ENCODE results near the gene ARFIP2. TPM values are rescaled to one million over a fixed set of nuclear protein-coding genes. Genes with fewer than 3 reads are reported as not detected.

The ARFIP2 gene
- total and polyA plus RNA-seq, 10 of the 15 experiments (the other 5 are each of a cell fraction or from before 2014, with no cell fraction given), result 11.7 to 59.8 (median 48.0) TPM

DNA sequence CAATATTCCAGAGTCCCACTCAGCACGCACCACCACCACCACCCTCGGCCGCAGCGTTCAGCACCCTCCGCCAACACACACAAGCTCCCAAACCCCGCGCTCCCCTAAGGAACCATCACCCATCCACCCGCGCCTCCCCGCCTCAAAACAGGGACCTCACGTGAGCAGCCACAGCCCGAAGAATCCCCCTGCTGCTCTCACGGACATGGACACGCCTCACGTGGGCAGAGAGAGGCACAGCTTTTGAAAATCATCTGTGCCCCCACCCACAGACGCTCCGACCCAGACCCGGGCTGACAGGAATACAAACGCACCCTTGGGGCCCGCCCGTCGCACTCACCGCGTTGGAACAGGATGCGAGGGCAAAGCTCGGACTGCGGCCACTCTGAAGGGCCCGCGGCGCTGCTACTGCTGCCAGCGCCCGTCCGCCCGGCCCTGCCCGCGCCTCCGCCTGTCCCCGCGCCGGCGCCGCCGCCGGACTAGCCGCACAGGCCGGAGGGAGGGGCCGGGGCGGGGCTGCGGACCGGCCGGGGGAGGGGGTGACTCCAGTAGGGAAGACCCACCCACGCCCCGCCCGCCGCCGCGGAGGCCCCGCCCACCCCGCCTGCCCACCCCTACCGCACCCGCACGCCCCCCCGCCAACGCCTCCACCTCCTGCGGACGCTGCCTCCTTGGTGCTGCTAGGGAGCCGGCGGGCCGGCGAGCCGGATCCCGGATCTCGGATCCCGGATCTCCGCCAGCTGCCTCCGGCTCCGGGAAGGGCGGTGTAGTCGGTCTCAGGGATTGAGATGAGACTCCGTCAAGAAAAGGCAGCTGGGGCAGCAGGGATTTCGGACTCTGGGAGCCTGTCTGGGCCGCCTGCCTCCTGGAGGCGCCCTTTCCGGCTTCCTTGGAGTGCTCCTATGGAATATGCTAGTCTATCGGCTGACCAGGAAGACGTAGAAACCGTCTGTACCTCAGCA lies 7.4 kb downstream of the ARFIP2 start, which contains the start of gene TRIM3 (continued):
- no peak for TF ChIP-seq ZBTB40 (IDR thresholded peaks at IDR 0.05; ENCODE audit: borderline replicate concordance)
- peak; percentile 81 to 92 for TF ChIP-seq BHLHE40 (IDR thresholded peaks at IDR 0.05; ENCODE audit: borderline replicate concordance in 1 of 2, low read depth in 2 of 2, low read length in 1 of 2)
- no peak for TF ChIP-seq BCL11A (IDR thresholded peaks at IDR 0.05; ENCODE audit: low read depth, low read length)
- no peak for TF ChIP-seq HCFC1 (IDR thresholded peaks at IDR 0.05; ENCODE audit: low read length)
- peak; percentile 45; the same call in 1 of the 2 replicates for TF ChIP-seq LARP7 (IDR thresholded peaks at IDR 0.05)
- TF ChIP-seq IKZF1 (conservative IDR thresholded peaks at IDR 0.05), result peak; percentile 37
- TF ChIP-seq, protein P1, sequence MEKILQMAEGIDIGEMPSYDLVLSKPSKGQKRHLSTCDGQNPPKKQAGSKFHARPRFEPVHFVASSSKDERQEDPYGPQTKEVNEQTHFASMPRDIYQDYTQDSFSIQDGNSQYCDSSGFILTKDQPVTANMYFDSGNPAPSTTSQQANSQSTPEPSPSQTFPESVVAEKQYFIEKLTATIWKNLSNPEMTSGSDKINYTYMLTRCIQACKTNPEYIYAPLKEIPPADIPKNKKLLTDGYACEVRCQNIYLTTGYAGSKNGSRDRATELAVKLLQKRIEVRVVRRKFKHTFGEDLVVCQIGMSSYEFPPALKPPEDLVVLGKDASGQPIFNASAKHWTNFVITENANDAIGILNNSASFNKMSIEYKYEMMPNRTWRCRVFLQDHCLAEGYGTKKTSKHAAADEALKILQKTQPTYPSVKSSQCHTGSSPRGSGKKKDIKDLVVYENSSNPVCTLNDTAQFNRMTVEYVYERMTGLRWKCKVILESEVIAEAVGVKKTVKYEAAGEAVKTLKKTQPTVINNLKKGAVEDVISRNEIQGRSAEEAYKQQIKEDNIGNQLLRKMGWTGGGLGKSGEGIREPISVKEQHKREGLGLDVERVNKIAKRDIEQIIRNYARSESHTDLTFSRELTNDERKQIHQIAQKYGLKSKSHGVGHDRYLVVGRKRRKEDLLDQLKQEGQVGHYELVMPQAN (conservative IDR thresholded peaks at IDR 0.05), result 0 out of 2 replicates have a peak, but pooled peaks have one; percentile 58
- TF ChIP-seq CBX5 (IDR thresholded peaks at IDR 0.05; ENCODE audit: low read depth), result no peak
- TF ChIP-seq JUND (IDR thresholded peaks at IDR 0.05; ENCODE audit: low read depth, low read length), result no peak
- no peak for TF ChIP-seq POU2F2 (IDR thresholded peaks at IDR 0.05; ENCODE audit: borderline replicate concordance, low read depth, low read length)
- TF ChIP-seq ZNF217 (IDR thresholded peaks at IDR 0.05), result no peak
- 0 out of 3 replicates have a peak, but pooled peaks of 1 of the 2 experiments have one; percentile 38 for TF ChIP-seq EGR1 (IDR thresholded peaks at IDR 0.05; ENCODE audit: borderline replicate concordance in 1 of 2, low read depth in 2 of 2, low read length in 2 of 2)
- TF ChIP-seq ZNF384 (IDR thresholded peaks at IDR 0.05; ENCODE audit: borderline replicate concordance, low read depth, low read length), result no peak
- no peak for TF ChIP-seq SUZ12 (IDR thresholded peaks at IDR 0.05; ENCODE audit: unreplicated experiment)

All from GM12878 (cell line).